Left colon (tissue), 2 donors: Measurements from ENCODE around the gene MAP3K10. TPM values are rescaled to one million over a fixed set of nuclear protein-coding genes. Genes with fewer than 3 reads are reported as not detected.

ENCODE experiments used
- ATAC-seq: fragments of 200-7000 bp; cut with Tn5 transposase; one replicate; pipeline ENCODE4 v1.9.1; 2020; ENCODE audit warnings: mild to moderate bottlenecking, moderate library complexity
- DNase-seq, 2 donors: peaks; one replicate each; pipeline ENCODE4 v3.0.0-alpha.2; 2020
- intact Hi-C, 2 donors: fragments of 100-400 bp; cut with DNase I in 1 of 2; cut with micrococcal nuclease in 1 of 2; formaldehyde crosslinking; loops; one replicate each; pipeline versions ENCODE4 v1.11.2 to v1.14.0; 2022; cut with DNase I, micrococcal nuclease
- total RNA-seq, 2 donors: library from RNA; stranded (reverse); fragmentation: NEBNext Ultra II Directional; extraction: Animal tissue kit (Norgen Biotek cat#: 25700); gene quantifications; one replicate each; pipeline ENCODE4 v1.2.1, GENCODE V29; 2021
- donor health status: DM: no; HTN: no; CAD: no.
- donor health status: DM: yes; HTN: yes; CAD: no.

MAP3K10 gene
- total RNA-seq, 2 donors from 2014 or later = 10.7 to 11.7 TPM

DNA sequence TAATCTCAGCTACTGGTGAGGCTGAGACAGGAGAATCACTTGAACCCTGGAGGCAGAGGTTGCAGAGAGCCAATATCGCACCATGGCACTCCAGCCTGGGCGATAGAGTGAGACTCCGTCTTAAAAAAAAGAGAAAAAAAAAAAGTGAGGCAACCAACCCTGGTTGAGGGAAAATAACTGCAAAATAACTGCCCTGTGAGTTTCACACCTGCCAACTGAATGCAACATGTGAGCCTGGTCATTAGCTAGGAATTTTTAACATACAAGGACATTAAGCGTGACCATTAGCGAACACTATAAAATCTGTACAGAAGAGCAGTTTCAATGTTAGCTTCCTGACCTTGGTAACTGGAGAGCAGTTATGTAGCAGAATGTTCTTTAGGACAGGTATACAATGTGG, 37.6 kb downstream of the MAP3K10 start:
- ATAC-seq = no peak
- DNase-seq = no peak
- intact Hi-C loops = no loop called here

DNA sequence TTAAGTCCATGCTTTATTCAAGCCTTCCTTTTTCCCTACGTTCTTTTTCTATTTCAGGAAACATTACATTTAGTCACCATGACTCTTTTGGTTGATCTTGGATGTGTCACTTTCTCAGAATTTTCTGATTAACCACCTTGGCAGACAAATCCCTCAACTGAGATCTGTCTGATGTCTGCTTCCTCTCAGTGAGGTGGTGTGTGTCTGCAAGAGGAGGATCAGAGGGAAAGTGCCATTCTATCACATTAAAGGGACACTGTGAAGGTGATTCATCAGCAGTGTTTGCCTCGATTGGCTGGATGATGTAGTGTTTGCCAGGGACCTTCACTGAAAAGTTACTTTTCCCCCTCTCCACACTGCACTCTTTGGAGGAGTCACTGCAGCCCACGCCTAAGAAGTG, 38.3 kb downstream of the MAP3K10 start:
- no peak for DNase-seq
- no peak for ATAC-seq
- intact Hi-C loops = no loop called here

DNA sequence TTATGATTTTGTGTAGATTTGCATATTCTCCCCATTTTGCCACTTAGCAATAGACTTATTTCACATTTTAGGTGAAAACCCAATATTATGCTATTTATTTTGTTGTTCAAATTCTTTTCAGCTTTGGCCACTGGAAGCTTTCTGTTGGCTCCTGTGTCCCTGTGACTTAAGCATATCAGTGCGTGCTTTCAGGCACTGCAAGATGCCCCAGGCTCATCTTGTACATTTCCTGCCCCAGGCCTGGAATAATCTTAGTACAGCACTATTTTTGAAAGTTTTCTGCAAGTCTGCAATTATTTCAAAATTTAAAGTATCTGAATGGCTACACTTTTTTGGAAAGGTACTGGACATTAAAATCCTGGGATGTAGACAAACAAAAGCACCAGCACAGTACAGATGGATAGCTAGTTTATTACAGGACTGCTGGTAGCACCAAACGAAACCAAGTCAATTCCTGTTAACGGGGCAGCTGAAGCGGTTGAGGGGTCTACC, 38.7 kb downstream of the MAP3K10 start:
- intact Hi-C loops = no loop called here
- DNase-seq (no peak), ATAC-seq (no peak)

DNA sequence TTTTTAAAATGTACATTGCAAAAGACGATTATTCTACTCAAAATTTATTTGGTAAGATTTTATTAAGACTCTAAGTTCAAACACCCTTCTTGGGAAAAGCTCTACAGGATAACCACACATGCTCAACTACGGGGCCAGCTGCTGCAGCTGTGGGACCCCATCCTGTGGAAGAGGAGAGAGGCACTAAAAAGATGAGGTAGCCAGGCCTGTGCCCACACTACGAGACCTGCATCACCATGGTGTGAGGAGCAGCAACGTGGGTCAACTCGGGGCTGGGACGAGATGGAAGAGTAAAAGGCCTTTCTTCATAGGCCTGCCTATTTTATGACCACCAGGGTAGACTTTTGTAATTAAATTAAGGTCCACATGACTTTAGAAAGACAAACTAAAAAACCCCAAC, 39.8 kb downstream of the MAP3K10 start:
- ATAC-seq = no peak
- intact Hi-C loops = no loop called here
- no peak for DNase-seq

DNA sequence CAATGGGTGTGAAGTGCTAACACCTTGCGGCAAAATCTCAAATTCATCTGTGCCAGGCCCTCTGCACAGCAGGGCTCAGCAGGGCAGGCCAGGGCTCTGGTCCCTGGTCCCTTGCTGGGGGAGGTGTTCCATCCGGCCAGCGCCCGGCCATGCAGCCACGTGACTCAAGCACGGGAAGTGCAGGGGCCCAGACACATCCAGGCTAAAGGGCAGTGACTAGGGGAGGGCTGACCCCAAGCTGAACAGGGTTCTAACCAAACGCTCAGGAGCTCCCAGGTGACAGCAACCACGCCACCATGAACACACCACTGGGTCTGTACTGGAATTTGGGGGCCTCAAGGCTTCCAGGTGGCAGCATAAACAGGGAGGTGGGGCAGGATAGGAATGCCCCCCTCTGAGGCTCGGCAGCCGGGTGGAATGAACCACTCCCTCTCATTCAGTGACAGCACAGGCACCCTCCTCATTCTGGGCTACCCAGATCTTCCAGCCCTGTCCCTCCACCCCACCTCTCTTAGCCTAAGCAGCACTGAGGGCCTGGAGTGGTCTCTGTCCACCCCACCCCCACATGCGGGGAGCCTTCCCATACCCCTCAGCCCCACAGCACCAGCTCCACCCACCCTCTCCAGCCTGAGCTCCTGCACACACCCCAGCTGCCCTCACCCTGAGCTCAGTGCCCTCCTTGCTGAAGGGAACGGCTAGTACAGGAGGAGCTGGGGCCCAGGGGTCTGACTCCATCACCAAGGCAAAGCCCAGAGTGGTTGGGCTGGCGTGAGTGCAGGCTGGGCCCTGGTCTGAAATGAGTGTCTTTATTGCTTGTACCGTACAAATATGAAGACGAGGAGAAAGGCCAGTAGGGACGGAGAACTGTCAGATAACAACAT, 40.6 kb downstream of the MAP3K10 start:
- intact Hi-C loops = no loop called here
- ATAC-seq (peak; percentile 27), DNase-seq (no peak)

DNA sequence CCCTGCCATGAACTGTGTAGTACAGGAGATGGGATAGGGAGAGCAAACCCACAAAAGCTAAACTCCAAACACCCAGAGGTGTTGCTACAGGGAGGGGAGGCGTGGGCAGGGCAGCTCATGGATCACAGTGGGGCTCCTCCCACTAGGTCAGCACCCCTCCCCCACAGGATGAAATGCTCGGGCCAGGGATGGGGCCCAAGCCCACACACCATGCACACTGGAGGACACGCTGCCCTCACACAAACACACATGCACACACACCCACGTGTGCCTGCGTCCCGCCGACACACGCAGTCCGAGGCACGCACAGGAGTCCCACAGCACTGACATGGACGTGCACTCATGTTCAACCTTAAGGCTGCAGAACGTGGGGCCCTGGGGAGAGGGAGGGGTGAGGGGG, 41.3 kb downstream of the MAP3K10 start:
- intact Hi-C loops = no loop called here
- ATAC-seq (no peak), DNase-seq (no peak)

DNA sequence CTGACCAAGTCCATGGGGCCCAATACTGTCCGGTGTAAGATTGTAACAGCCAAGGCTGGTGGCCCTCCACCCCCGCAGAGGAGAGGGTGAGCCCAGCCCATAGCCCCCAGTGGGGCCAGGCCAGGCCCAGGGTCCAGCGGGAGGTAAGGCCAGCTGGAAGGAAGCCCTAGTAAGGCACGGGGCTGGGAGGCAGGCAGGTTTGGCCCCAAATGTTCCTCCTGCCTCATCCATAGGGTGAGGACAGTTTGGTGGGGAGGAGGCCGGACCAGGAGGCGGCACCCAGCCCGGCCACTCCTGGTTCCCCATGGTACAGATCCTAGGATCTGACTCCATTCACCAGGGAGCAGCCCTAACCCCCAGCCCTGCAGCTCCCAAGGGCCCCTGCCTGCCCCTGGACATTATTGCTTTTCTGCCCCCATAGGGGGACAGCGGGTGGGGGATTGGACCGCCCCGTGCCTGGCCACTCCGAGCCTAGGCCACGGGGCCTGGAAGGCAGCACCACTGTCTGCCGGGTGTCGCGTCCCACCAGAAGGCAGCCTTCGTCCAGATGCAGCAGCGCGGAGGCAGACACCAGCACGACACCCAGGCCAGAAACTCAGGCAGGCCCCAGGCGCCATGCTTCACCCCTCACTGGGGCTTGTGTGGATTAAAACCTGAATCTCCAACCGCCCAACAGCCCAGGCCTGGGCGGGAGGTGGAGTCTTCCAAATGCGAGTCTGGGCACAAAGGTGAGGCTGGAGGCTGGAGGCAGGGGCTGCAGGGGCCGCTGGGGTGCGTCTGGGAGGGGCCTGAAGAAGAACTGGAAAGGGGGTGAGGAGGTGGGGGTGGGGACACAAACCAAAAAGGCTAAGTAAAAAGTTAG, 42.0 kb downstream of the MAP3K10 start:
- DNase-seq (no peak), ATAC-seq (no peak)
- intact Hi-C loops = no loop called here

DNA sequence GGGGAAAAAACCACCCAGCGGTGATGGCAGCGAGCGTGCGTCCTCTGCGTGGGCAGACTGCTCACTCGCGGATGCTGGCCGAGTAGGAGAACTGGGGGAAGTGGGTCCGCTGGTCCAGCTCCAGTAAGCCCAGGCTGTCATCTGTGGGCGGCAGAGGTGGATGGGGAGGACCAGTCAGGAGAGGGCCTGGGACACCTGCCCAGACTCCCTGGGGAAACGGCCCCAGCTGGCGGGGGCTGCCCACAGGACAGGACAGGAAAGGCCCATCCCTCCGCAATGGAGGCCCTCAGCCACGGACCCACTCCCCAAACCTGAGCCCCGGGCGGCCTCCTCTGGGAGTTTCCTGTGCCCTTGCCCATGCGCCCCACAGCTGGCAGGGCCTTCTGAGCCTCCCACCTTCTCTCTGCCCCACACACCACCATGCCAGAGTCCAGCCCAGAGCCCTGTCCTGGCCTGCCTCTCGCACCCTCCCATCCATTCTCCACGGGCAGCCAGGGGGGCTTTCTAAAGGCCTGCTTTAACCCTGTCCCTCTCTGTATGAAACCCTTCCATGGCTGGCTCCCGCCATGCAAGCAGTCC, 42.7 kb downstream of the MAP3K10 start:
- ATAC-seq (no peak), DNase-seq (no peak)
- intact Hi-C loops = no loop called here

DNA sequence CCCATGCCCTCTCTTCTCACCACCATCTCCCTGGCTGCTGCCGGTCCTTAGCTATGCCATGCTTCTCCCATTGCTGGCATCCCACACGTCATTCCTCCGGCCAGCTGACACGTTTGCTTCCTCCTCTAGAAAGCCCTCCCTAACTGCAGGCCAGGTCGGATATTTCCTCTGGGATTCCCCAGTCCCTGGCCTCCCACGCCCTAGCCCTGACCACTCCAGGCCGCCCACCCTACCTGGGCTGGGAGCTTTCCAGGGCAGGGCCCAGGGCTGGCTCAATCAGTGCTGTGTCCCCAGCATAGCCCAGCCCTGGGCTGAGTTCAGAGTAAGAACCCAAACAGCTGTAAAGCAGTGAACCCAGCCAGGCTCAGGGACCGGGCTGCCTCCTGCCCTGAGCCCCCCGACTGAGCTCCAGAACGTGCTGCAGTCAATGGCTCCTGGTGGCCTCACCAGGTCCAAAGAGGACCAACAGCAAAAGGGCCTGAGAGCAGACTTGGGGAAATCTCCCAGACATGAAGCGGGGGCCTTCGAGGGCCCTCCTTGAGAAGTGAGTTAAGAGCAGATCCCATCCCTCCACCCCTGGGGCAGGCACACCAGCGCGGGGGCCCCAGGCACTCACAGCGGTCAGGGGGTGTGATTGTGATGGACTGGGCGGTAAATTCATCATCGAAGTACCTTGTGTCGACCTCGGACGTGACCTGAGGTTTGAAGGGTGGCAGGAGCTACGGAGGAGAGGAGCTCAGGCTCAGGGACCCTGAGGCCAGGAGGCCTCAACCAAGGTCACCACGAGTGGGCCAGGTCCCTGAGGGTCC, 43.4 kb downstream of the MAP3K10 start:
- intact Hi-C loops = no loop called here
- ATAC-seq (no peak), DNase-seq (no peak)

DNA sequence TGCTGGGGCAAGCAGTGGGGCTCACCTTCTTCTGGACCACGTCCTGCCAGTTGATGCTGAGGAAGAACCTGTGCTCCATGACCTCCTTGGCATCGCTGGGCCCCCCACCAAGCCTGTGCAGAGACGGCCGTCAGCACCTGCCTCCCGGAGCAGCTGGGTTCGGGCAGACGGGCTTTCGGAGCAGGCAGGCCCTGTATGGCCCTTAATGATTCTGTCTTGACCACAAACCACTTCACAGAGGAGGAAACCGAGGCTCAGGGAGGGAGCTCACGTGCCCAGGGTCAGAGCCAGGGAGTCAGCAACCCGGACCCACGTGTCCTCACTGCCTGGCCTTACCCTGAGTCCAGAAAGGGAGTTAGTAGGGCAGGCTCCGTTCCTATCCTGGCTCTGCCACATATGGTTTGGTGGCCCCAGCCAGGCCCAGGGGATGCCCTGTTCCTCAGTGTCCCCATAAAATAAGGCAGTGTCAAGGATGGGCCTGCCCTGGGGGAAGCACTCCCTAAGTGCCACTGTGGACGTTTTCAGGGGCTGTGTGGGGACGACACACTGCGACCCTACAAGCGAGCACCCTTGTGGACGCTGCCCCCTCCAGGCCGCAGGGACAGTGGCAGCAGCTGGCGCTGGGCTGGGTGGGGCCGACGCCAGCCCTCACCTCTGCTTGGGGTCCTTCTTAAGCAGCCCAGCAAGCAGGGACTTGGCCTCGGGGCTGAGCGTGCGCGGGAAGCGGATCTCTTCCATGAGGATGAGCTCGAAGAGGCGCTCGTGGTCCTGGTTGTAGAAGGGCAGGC, 44.2 kb downstream of the MAP3K10 start:
- DNase-seq (no peak), ATAC-seq (no peak)

DNA sequence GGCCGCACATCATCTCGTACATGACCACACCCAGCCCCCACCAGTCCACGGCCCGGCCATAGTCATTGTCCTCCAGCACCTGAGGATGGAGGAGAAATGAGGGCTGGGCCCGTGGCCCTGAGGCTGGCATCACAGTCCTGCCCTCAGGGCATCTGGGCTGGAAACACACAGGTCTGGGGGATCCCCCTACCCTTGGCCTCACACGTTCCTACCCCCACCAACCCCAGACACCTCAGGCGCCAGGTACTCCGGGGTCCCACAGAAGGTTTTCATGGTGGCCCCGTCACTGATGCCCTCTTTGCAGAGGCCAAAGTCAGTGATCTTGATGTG, 44.8 kb downstream of the MAP3K10 start:
- DNase-seq (no peak), ATAC-seq (no peak)
- intact Hi-C loops = no loop called here

More for the DNA sequence above, 44.2 kb downstream of the MAP3K10 start:
- intact Hi-C loops = no loop called here

DNA sequence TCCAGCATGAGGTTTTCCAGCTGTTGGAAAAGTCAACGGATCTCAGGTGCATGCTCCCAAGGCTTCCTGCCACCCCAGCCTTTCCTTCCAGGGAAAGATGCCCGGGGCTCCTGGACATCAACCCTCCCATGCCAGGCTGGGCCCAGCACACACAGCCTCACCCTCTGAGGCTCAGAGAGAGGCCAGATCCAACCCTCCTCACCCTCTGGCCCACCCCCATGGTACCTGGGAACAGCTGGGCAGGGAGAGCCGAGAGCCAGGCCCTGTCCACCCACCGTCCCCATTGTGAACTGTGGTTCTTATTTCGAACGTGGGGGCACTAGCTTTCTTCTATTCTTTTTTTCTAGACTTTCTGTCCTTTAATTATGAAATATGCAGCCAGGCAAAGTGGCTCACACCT, 45.1 kb downstream of the MAP3K10 start:
- intact Hi-C loops = no loop called here
- DNase-seq = no peak
- ATAC-seq = no peak

DNA sequence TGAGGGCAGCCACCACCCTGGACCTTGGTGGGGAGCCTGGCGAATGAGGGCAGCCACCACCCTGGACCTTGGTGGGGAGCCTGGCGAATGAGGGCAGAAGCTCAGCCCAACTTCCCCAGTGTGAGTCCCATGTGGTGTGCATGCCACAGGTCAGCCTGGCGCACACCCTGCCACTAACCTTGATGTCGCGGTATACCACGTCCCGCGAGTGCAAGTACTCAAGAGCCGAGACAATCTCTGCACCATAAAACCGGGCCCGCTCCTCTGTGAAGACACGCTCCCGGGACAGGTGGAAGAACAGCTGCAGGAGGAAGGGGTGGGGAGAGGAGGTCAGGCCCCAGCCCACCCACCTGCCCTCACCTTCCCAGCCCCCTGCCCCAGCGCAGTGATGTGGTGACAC, 46.6 kb downstream of the MAP3K10 start:
- ATAC-seq (no peak), DNase-seq (no peak)
- intact Hi-C loops = no loop called here

DNA sequence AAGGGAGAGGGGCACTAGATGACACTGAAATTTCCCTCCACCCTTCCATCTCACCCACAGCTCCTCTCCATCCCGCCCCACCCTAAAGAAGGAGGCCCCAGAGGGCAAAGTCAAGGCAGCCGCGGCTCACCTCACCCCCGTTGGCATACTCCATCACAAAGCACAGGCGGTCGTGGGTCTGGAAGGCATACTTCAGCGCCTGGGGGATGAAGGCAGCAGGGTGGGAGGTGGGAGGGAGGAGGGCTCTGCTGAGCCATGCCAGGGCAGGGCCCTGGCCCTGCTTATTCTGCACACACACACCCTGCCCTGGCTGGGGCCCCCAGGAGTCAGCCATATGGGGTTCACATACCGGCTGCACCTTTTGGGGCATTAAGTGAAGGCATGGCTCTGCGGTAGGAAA, 47.5 kb downstream of the MAP3K10 start:
- intact Hi-C loops = no loop called here
- no peak for ATAC-seq

DNA sequence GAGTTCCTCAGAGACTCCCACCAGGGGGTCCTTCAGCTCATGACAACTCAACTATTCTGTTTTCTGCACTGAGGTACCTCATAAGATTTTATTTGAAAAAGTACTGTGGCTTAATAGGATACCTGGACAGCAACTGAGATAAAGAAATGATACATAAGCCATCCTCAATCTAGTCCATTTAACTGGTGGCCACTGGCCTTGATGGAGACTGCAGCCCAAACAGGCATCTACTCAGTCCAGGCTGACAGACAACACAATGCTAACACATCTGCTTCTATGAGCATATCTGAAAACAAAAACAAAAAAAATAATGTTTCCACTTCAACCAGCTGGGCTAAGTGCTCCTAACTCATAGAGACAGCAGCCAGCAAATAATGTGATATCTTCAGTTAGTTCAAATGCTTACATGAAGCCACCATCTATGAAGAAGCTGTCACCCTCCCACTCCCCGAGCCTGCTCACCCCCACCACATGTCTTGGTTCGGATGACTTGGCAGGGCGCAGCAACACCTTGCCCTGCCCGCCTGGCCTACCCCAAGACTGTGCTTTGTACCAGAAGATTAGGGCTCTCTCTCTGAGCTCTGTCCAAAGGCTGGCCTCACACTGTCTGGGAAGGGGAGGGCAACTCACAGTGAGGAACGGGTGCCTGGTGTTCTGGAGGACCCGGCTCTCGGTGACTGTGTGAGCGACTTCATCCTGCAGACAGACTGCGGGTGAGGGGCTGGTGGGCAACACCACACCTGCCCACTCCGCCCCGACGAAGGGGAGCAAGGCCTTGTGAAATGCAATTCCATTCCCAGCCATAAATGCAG, 48.4 kb downstream of the MAP3K10 start:
- intact Hi-C loops = no loop called here
- DNase-seq (no peak), ATAC-seq (no peak)

More for the DNA sequence above, 47.5 kb downstream of the MAP3K10 start:
- no peak for DNase-seq

DNA sequence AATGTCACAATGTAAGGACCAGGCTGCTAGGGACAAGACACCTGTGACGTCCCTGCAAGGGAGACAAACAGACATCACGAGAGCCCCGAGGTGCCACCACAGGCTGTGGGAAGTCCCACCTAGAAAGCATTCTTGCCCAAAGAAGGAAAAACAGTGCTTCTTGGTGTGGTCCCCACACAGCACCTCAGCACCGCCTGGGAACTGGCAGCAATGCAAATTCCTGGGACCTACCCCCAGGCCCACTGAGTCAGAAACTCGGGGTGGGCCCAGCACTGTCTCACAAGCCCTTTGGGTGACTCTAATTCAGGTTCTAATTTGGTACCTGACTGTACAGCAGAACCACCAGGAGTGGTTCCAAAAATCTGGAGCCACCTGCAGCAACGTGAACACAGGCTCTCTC, 49.1 kb downstream of the MAP3K10 start:
- intact Hi-C loops = no loop called here
- ATAC-seq = no peak
- no peak for DNase-seq

DNA sequence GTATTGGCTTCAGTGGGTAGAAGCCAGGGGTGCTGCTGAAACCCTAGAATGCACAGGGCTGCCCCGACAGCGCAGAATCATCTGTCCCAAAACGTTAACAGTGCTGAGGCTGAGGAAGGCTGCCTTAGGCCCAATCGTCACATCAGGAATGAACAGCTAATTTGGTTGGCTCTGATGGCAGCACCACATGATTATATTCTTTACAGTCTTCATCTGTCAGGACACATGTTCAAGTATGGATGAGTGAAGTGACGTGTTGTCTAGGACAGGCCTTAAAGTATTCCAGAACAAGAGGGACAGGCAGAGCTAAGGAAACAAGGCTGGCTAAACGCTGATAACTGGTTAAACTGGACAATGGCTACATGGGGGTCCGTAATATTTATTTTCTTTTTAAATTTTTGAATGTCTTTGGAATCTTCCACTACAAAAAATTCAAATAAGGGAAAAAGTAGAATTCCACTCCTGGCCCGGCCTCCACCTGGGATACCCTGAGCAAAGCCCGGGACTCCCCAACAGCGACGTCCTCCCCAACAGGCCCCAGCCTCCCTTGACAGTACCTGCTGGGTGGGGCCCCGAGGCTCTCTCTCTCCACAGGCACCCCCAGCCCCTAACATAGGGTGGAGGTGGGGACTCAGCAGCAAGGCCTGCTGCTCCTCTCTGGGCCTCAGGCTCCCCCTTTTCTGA, 50.0 kb downstream of the MAP3K10 start:
- DNase-seq = no peak
- intact Hi-C loops = no loop called here
- ATAC-seq = no peak
